HEK293 (cell line): Measurements from ENCODE around the gene SLC1A1.

ENCODE experiments used
- CTCF ChIA-PET: fragments of 350-600 bp; formaldehyde crosslinking; extraction: SDS; loops from one replicate; lab custom pipeline; 2021; ENCODE audit warnings: antibody characterized with exemption; lab: Yijun Ruan, JAX
- POLR2A ChIA-PET: fragments of 300-600 bp; formaldehyde crosslinking; extraction: SDS; loops from one replicate; lab custom pipeline; 2020; ENCODE audit warnings: antibody characterized with exemption, inconsistent platforms; lab: Yijun Ruan, JAX
- H3K27ac ChIP-seq: fragments of 200-500 bp; sonication (Bioruptor generic); 2 replicates; pipeline ENCODE4 v1.5.1; 2014; ENCODE audit warnings: low read depth, low read length, control low read depth, inconsistent platforms; ENCODE audit errors: extremely low read depth
- H3K36me3 ChIP-seq, 2 experiments: fragments of 200-500 bp in 1 of 2; sonication (Bioruptor generic) in 1 of 2; 1 replicate in 1 of 2; 2 replicates in 1 of 2; pipeline ENCODE4 v1.5.1; 2014 to 2017; ENCODE audit warnings: inconsistent platforms in 2 of 2, low read length in 2 of 2; ENCODE audit not compliant: control insufficient read depth in 2 of 2, insufficient read depth in 1 of 2
- H3K4me1 ChIP-seq: fragments of 200-500 bp; sonication (Bioruptor generic); 2 replicates; pipeline ENCODE4 v1.5.1; 2014; ENCODE audit warnings: mild to moderate bottlenecking, low read length, inconsistent platforms; ENCODE audit not compliant: control insufficient read depth, insufficient read depth
- H3K4me3 ChIP-seq: 2 replicates; pipeline ENCODE4 v1.5.1; 2011; ENCODE audit warnings: low read depth, mild to moderate bottlenecking, control low read depth, low read length, moderate library complexity
- H3K9me3 ChIP-seq: fragments of 200-500 bp; sonication (Bioruptor generic); 2 replicates; pipeline ENCODE4 v1.5.1; 2014; ENCODE audit warnings: low read depth, low read length, inconsistent platforms; ENCODE audit not compliant: control insufficient read depth, insufficient read depth
- BCL6B ChIP-seq: fragments of 450-650 bp; formaldehyde crosslinking; IDR thresholded peaks from 2 replicates; pipeline ENCODE4 v1.5.1; 2017; ENCODE audit warnings: missing biosample characterization, missing genetic modification characterization
- HOXD13 ChIP-seq: sonication (generic); formaldehyde crosslinking; IDR thresholded peaks from 2 replicates; pipeline ENCODE4 v1.8.0; 2022; ENCODE audit warnings: missing genetic modification reagents, borderline replicate concordance
- OSR2 ChIP-seq: fragments of 450-650 bp; formaldehyde crosslinking; IDR thresholded peaks from 2 replicates; pipeline ENCODE4 v1.5.1; 2016; ENCODE audit warnings: missing biosample characterization, missing genetic modification characterization
- REPIN1 ChIP-seq: fragments of 450-650 bp; formaldehyde crosslinking; IDR thresholded peaks from 2 replicates; pipeline ENCODE4 v1.5.1; 2017; ENCODE audit warnings: missing biosample characterization, missing genetic modification characterization, low read depth
- SETDB1 ChIP-seq: IDR thresholded peaks from one replicate; pipeline ENCODE4 v1.6.1; 2017; ENCODE audit warnings: mild to moderate bottlenecking, low read length, moderate library complexity, mixed read lengths; ENCODE audit not compliant: insufficient read length
- SP7 ChIP-seq: fragments of 450-650 bp; formaldehyde crosslinking; IDR thresholded peaks from 2 replicates; pipeline ENCODE4 v1.5.1; 2016; ENCODE audit warnings: missing biosample characterization, missing genetic modification characterization
- ZBTB1 ChIP-seq: fragments of 450-650 bp; formaldehyde crosslinking; IDR thresholded peaks from 2 replicates; pipeline ENCODE4 v1.5.1; 2016; ENCODE audit warnings: missing biosample characterization, missing genetic modification characterization
- ZIC2 ChIP-seq: fragments of 450-650 bp; formaldehyde crosslinking; IDR thresholded peaks from 2 replicates; pipeline ENCODE4 v1.5.1; 2016; ENCODE audit warnings: missing biosample characterization, missing genetic modification characterization
- ZNF140 ChIP-seq: fragments of 450-650 bp; formaldehyde crosslinking; IDR thresholded peaks from 2 replicates; pipeline ENCODE4 v1.5.1; 2016; ENCODE audit warnings: missing biosample characterization, missing genetic modification characterization
- ZNF155 ChIP-seq: fragments of 450-650 bp; formaldehyde crosslinking; IDR thresholded peaks from 2 replicates; pipeline ENCODE4 v1.5.1; 2016; ENCODE audit warnings: missing biosample characterization, missing genetic modification characterization
- ZNF16 ChIP-seq: fragments of 450-650 bp; formaldehyde crosslinking; IDR thresholded peaks from 2 replicates; pipeline ENCODE4 v1.5.1; 2016; ENCODE audit warnings: low read depth, missing biosample characterization, missing genetic modification characterization
- ZNF169 ChIP-seq: fragments of 450-650 bp; formaldehyde crosslinking; IDR thresholded peaks from 2 replicates; pipeline ENCODE4 v1.5.1; 2016; ENCODE audit warnings: missing biosample characterization, missing genetic modification characterization
- ZNF302 ChIP-seq: fragments of 450-650 bp; formaldehyde crosslinking; IDR thresholded peaks from 2 replicates; pipeline ENCODE4 v1.5.1; 2016; ENCODE audit warnings: missing biosample characterization, missing genetic modification characterization, low read depth
- ZNF544 ChIP-seq: fragments of 450-650 bp; formaldehyde crosslinking; IDR thresholded peaks from 2 replicates; pipeline ENCODE4 v1.5.0; 2017; ENCODE audit warnings: missing biosample characterization, missing genetic modification characterization
- ZNF626 ChIP-seq: fragments of 450-650 bp; sonication (Bioruptor Pico); formaldehyde crosslinking; IDR thresholded peaks from 2 replicates; pipeline ENCODE4 v1.5.1; 2018; ENCODE audit warnings: missing biosample characterization, missing genetic modification characterization, inconsistent platforms
- ZNF664 ChIP-seq: fragments of 450-650 bp; formaldehyde crosslinking; IDR thresholded peaks from 2 replicates; pipeline ENCODE4 v1.5.1; 2016; ENCODE audit warnings: missing biosample characterization, missing genetic modification characterization
- ZNF677 ChIP-seq: fragments of 450-650 bp; IDR thresholded peaks from 2 replicates; pipeline ENCODE4 v1.5.0; 2018; ENCODE audit warnings: missing biosample characterization, mild to moderate bottlenecking, missing genetic modification characterization, moderate library complexity
- ZNF747 ChIP-seq: fragments of 450-650 bp; formaldehyde crosslinking; IDR thresholded peaks from 2 replicates; pipeline ENCODE4 v1.5.1; 2016; ENCODE audit warnings: missing biosample characterization, missing genetic modification characterization
- ZNF76 ChIP-seq: fragments of 450-650 bp; formaldehyde crosslinking; IDR thresholded peaks from 2 replicates; pipeline ENCODE4; 2016; ENCODE audit warnings: low read depth, missing biosample characterization, missing genetic modification characterization, borderline replicate concordance
- ZNF791 ChIP-seq: fragments of 450-650 bp; formaldehyde crosslinking; IDR thresholded peaks from 2 replicates; pipeline ENCODE4 v1.5.1; 2016; ENCODE audit warnings: missing biosample characterization, missing genetic modification characterization
- ZNF837 ChIP-seq: fragments of 450-650 bp; formaldehyde crosslinking; IDR thresholded peaks from 2 replicates; pipeline ENCODE4 v1.5.1; 2016; ENCODE audit warnings: missing biosample characterization, missing genetic modification characterization
- ZSCAN16 ChIP-seq: fragments of 450-650 bp; formaldehyde crosslinking; IDR thresholded peaks from 2 replicates; pipeline ENCODE4 v1.5.1; 2016; ENCODE audit warnings: missing biosample characterization, missing genetic modification characterization
- ZSCAN4 ChIP-seq: fragments of 450-650 bp; formaldehyde crosslinking; IDR thresholded peaks from 2 replicates; pipeline ENCODE4 v1.5.1; 2017; ENCODE audit warnings: missing biosample characterization, missing genetic modification characterization
- TF ChIP-seq, protein P1 (sequence below): fragments of 450-650 bp; formaldehyde crosslinking; IDR thresholded peaks from 2 replicates; pipeline ENCODE4 v1.5.1; 2016; ENCODE audit warnings: missing biosample characterization, missing genetic modification characterization
- TF ChIP-seq, protein P2 (sequence below): fragments of 450-650 bp; IDR thresholded peaks from 2 replicates; pipeline ENCODE4 v1.5.1; 2018; ENCODE audit warnings: missing biosample characterization, missing genetic modification characterization

The SLC1A1 gene

DNA sequence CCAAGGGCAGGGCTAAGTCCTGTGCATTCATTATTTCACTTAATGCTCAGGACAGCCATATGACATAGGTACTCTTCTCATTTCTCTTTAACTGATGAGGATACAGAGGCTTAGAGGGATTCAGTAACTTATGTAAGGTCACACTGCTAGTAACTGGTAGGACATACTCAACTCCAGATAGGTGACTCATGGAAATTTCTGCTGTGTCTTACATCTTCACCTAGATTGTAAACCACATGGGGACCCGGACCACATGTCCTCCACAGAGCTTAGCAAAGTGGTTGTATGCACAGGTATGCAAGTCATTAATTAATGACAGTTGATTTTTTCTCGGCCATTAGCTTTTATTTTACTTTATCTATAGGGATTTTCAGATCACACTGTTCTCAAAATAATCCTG is 29.3 kb downstream of the SLC1A1 start (continued):
- TF ChIP-seq ZNF626 (no peak), ZIC2 (tag by site-specific recombination) (no peak), ZNF155 (no peak), ZNF544 (tag by site-specific recombination) (no peak), ZNF747 (no peak), ZNF664 (tag by site-specific recombination) (no peak), BCL6B (tag by site-specific recombination) (no peak), ZNF76 (no peak), OSR2 (tag by site-specific recombination) (no peak)

GRCh38 chr9:4520055-4520454 is 29.8 kb downstream of the SLC1A1 start:
- TF ChIP-seq ZNF791 (tag by site-specific recombination) (no peak), ZBTB1 (tag by site-specific recombination) (no peak), REPIN1 (tag by site-specific recombination) (no peak), ZNF302 (no peak), SETDB1 (no peak), ZNF677 (tag by site-specific recombination) (no peak), ZSCAN16 (tag by site-specific recombination) (no peak), HOXD13 (CRISPR knock-in tag) (no peak), ZNF169 (no peak), SP7 (tag by site-specific recombination) (no peak), ZNF837 (tag by site-specific recombination) (no peak), ZSCAN4 (no peak), ZNF140 (tag by site-specific recombination) (no peak), ZNF16 (no peak)
- TF ChIP-seq, protein P1, sequence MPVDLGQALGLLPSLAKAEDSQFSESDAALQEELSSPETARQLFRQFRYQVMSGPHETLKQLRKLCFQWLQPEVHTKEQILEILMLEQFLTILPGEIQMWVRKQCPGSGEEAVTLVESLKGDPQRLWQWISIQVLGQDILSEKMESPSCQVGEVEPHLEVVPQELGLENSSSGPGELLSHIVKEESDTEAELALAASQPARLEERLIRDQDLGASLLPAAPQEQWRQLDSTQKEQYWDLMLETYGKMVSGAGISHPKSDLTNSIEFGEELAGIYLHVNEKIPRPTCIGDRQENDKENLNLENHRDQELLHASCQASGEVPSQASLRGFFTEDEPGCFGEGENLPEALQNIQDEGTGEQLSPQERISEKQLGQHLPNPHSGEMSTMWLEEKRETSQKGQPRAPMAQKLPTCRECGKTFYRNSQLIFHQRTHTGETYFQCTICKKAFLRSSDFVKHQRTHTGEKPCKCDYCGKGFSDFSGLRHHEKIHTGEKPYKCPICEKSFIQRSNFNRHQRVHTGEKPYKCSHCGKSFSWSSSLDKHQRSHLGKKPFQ (tag by site-specific recombination), result no peak
- TF ChIP-seq, protein P2, sequence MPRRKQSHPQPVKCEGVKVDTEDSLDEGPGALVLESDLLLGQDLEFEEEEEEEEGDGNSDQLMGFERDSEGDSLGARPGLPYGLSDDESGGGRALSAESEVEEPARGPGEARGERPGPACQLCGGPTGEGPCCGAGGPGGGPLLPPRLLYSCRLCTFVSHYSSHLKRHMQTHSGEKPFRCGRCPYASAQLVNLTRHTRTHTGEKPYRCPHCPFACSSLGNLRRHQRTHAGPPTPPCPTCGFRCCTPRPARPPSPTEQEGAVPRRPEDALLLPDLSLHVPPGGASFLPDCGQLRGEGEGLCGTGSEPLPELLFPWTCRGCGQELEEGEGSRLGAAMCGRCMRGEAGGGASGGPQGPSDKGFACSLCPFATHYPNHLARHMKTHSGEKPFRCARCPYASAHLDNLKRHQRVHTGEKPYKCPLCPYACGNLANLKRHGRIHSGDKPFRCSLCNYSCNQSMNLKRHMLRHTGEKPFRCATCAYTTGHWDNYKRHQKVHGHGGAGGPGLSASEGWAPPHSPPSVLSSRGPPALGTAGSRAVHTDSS (tag by site-specific recombination), result no peak
- H3K27ac ChIP-seq, result no peak overlapping the region
- CTCF ChIA-PET, result interaction anchor here (0.5 to 0.7 kb wide), 2 partner anchors 121 to 1313 kb away, joined by 4 to 5 read pairs; no protein-coding TSS in a partner anchor

More at GRCh38 chr9:4520055-4520454, 29.8 kb downstream of the SLC1A1 start:
- POLR2A ChIA-PET, result no interaction called here
- no peak overlapping the region for H3K4me3 ChIP-seq
- no peaks in the 10 kb centered on the region for H3K9me3 ChIP-seq
- no peaks in the 10 kb centered on the region for H3K36me3 ChIP-seq
- H3K4me1 ChIP-seq, result no peaks in the 10 kb centered on the region
